Epidermal melanocyte (primary cell): ENCODE data around the gene PARD3.

Experiments
- DNase-seq: peaks from one replicate; pipeline ENCODE4 v3.0.0; 2011; ENCODE audit warnings: low spot score; ENCODE audit not compliant: insufficient read length

Gene PARD3

DNA sequence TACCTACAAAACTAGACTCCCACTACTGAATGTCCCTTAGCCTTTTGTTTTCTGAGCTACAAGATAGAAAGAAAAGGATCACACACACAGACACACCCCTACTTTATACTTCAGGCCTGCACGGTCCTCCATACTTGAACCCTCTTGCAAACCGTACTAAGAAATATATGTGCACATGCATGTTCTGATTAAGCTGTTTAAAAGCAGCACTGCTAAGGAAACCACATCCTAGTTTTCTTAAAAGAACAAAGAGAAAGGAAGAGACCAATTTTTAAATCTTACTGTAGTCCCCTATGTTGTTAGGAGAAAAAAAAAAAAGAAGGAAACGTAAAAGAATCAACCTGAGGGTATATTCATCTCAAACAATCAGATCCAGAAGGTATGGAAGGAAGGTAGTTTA lies 501.2 kb downstream of the PARD3 start:
- no peak for DNase-seq

DNA sequence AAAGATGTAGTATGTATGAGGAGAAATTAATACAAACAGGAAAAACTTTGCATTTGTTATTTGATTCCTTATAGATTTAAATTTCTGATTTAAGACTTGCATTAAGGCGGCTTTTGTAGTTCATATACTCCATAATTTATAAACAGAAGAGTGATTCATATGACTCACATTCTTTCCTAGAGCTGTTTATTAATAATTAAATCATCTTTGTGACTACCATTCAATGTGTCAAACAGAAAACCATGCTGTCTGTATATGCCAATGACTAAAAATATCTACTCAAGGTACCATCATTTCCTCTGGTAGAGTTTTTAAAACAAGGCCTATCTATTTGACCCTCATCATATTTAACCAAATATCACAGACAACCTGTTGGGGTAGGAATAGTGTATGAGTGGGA lies 501.7 kb downstream of the PARD3 start:
- DNase-seq, result no peak

DNA sequence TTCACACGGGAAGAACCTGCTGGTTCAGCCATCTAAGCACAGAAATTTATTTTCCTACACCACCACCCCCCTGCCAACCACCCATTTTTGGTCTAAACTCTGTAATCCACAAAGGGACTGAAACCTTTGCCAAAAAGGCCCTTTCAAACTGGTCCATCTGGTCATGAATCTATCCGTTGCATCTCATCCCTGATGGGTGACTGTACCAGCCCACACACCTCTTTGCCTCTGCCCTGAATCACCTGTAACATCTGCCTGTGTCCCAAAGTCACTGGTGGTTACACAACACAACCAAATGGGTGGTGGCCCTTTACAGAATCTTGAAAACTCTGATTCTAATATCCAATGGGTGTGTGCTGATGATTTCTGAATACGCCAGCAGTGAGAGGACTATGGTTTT lies 503.4 kb downstream of the PARD3 start:
- DNase-seq, result no peak

DNA sequence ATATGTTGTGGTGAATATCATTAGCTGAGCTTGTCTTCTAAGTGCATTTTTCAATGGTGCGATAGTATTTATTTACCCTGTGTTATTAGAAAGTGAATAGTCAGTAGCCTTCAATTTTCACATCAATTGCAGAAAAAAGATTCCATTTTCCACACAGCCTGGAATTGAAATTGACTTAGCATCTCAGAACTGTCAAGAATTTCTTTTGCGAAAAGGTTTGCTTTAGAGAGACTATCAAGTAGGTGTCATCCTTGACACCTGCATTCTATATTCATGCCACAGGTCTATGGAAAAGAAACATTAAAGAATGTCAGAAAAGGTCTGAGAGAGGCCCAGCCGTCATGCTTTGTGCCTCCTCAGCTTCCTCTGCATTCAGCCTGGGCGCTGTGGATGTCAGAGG lies 504.9 kb downstream of the PARD3 start:
- no peak for DNase-seq

DNA sequence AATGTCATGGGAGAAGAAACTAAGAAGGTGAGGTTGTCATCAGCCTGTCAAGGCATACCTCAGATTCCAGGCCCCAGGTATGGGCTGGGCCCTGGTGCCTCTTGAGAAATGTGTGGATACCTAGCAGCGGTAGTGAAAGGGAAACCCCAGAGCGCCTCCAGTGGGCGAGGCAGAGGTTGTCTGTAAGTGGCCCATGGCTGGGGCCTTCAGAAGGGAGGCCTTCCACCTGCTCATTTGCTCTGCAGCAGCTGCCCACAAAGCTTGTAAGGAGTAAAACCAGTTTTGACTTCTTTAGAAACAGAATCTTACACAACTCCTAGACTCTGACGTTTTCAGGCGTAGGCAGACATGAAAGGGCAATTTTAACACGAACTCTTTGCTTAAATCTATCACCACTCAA lies 509.9 kb downstream of the PARD3 start:
- no peak for DNase-seq

DNA sequence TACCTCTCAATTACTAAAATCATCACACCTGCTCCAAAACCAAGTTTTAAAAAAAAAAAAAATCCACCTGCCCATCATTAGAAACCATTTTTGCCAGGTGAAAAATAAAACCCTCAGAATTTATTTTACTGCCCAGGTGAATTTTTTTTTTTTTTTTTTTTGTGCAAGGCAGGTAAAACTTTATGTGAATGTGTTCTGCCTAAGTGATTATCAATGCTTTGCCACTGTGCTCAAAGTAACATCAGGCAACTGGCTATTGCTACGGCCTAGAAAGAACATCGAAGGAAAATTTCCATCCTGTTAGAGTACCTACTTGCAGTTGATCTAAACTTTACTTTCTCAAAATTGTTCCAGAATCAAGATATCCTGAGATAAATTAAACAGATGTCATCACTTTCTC lies 512.1 kb downstream of the PARD3 start:
- DNase-seq, result no peak

DNA sequence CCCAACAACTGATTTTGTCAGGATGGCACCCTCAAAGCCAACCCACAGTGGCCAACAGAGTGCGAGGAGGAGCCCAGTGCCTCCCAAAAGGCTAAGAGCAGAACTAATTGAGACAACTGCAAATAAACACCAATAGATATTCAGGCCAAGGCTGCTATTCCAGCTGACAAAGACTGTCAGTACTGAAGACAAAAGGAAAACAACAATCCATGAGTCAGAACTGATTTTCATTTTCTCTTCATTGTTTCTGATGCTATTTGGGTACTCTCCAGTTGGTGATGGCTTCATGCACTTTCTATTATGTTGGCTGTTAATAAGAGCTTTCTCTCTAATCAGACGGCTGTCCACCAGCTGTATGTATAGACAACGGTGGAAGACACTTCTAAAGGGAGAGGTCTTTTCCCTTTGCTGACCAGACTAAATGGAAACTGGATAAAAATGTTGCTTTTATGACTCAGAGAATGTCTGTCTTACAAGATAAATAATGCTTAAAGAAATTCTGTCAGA lies 515.9 kb downstream of the PARD3 start:
- no peak for DNase-seq

DNA sequence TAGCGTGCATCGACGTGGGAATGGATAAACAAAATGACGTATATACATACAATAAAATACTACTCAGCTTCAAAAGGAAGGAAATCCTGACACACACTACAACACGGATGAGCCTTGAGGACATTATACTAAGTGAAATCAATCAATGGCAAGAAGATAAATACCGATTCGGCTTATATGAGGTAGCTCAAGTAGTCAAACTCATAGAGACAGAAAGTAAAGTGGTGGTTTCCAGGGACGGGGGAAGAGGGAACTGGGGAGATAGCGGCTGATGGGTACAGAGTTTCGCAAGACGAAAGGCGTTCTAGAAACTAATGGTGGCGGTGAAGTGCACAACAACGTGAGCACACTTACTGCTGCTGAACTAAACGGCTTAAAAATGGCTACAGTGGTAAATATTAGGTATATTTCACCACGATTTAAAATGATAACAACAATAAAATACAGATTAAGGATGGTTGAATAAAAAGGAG lies 516.7 kb downstream of the PARD3 start:
- no peak for DNase-seq

DNA sequence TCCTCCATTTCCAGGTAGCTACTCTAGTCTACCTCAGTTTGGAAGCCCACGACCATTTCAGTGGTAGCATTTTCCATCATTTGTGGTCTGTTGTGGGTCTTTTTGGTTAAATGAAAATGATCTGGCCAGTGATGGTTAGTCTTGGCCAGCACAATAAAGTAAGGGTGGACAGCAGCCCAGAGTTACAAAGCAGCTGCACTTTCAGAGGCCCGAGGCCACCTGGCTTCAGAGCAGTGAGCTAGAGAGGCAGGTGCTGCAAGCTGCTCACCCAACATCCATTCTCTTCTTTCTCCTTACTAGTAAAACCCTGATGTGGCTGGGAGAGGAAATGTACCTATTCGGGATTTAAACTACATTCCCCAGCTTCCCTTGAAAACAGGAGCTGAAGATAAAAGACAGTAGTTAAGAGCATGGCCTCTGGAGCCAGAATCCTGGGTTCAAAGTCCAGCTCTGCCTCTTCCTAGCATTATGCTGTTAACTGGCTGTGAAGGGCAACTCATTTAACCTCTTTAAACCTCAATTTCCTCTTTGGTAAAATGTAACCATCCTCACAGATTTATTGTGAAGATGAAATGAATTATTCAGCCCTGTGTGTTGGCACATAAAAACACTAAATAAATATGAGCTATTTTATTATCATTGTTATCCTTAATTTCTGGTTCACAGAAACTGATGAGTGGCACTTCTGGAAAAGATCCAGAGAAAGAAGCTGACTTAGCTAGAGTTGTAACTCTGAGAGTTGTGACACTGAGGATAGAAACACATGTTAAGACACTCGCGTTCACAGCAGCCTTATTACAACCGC lies 517.4 kb downstream of the PARD3 start:
- no peak for DNase-seq

DNA sequence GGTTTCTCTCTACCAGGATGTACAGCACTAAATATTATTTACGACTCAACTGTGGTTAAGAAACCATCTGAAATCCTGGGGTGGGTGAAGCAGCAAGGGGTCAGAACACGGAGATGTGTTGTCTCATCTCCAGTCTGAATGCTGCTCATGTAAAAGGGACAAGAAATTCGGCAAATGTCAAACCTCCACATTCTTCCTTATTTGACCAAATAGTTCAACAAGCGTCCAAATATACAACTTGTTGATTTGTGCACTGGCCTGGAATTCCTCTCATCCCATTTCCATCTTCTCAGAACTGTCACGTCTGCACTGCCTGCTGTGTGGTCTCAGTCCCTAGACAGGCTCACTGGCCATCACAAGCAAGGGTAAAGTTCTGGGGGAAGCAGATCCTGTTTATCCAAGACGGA lies 520.0 kb downstream of the PARD3 start:
- no peak for DNase-seq

DNA sequence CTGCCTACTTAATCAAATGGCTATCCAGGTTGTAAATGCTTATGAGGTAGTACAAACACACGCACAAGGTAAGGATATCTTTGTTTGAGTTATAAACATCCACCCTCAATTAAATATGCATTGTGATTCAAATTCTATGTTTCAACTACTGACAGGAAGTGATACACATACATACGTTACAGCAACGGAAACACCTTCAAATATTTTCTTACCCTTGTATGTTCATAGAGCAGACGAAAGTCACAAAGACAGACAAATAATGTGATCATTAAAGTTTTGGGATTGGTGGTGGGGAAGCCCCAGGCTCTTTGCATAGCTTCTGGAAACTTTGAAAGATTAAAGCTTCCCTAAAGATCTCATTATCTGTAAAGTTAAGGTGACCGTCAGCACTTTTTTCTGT lies 521.0 kb downstream of the PARD3 start:
- no peak for DNase-seq

DNA sequence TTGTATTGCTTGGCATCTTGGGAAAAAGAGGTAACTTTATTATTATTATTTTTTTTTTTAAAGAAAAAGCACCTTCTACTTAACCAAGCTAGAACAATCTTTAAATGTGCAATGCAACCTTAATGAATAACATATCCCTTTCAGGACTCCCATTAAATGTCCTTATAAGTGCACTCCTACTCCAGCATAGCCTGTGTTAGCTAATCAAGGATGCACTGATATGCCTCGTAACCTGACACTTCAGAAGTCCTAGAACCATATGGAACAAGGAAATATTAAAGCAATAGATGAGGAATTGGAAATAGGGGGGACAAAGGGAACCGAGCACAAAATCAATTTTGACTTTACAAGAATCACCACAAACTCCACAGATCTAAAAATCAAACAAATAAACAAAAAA lies 522.4 kb downstream of the PARD3 start:
- no peak for DNase-seq

DNA sequence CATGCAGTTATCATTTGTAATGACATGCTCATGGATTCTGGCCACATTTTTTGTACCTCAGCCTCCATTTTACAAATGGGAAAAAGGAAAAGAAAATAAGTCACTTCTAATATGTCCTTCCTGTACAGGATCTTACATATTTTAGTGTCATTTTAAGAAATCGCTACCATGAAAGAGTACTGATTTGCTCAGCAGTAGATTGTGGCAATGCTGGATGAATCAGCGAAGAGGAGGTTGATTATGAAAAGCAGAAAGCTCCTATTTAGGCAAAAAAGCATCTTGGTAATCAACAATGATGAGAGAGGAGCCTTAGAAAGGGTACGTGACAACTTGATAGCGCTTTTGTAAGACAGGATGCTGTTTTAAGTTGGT lies 522.9 kb downstream of the PARD3 start:
- no peak for DNase-seq

DNA sequence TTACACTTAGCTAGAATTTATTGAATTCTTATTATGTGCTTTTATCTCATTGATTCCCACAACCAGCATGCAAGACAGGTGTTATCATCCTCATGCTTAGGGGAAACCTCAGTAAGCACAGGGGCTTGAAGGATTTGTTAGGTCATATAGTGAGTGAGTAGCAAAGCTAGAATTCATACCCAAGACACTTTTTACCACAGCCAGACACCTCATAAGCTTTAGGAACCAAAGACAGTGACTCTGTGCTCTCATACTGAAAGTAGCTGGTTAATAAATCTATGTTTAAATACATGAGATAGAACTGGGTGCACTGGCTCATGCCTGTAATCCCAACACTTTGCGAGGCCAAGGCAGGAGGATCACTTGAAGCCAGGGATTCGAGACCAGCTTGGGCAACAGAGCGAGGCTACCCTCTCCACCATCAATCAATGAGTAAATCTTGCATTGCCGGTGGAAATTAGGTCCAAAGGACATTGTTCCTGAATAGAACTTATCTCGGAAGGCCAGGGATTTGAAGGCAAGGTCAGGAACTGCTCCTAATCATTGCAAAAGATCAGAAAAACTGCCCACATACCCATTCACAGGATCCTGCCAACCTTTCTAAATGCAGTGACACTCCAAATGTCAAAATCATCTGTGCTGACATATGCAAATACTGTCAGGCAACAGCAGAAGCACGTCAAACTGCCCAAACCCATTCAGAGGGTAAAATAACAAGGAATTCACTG lies 523.5 kb downstream of the PARD3 start:
- DNase-seq, result no peak

DNA sequence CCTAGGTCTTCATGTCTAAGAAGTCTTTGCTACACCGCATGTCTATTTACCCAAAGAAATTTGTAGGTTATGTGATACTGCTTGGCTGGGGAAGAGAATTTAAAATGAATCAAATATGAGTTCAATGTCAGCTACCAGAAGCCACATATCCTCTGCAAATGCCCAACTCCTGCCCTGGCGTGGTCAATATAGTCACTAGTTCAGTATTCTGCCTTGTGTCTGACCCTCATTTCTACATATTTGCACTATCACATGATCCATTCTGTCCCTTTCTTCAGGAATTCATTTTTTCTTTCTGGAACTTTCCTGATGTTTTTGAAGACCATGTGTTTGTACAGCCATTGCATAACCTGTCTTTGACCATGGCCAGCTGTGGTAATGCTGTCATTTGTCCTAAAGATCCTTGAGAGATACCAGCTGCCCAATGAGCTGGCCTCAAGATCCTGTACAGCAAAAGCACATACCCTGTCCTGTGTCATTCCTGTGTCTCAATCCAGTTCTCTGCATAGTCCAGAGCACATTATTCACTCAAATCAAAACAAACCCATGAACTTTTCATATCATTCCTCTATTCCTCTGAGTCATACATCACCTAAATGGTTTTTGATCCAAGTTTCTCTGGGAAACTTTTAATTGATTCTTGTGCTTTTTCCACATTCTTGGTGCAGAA lies 524.5 kb downstream of the PARD3 start:
- no peak for DNase-seq

DNA sequence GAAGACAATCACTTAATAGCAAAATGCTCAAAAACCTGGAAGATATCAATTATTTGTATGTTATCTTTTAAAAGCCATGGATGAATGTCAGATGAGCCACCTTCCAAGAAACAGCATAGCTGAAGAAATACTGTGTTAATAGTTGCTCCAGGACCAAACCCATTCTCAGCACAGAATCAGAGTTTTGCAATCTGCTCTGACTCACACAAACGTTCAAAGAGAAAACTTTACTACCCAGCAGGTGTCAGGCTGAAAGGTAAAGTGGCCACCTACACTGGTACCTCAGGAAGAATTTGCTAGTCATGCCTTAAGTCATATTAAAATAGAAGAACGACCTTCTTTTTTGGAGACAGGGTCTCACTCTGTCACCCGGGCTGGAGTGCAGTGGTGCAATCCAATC lies 526.5 kb downstream of the PARD3 start:
- DNase-seq, result no peak

DNA sequence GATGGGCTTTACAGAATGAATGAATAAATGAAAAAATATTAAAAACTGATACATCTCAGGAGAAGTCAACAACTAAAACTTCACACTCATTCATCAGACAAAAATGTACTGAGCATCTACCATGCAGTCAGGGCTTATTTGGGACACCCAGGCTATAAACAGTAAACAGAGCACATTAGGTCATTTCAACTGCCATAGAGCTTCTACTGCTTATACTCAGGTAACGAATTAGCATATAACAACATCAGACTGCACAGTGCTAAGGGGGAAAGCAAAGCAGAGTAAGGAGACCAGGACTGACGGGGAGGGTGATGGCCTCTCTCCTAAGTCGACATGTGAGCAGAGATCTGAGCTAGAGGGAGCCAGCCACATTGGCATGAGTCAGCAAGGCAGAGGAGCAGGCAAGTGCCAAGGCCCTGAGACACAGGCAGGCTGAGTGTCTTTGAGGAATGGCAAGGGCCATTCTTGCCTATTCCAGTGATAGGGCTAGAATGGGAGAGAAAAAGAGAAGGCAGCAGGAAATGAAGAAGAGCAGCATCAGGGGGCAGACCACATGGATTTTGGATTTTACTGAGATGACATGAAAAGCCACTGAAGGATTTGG lies 528.9 kb downstream of the PARD3 start:
- no peak for DNase-seq

DNA sequence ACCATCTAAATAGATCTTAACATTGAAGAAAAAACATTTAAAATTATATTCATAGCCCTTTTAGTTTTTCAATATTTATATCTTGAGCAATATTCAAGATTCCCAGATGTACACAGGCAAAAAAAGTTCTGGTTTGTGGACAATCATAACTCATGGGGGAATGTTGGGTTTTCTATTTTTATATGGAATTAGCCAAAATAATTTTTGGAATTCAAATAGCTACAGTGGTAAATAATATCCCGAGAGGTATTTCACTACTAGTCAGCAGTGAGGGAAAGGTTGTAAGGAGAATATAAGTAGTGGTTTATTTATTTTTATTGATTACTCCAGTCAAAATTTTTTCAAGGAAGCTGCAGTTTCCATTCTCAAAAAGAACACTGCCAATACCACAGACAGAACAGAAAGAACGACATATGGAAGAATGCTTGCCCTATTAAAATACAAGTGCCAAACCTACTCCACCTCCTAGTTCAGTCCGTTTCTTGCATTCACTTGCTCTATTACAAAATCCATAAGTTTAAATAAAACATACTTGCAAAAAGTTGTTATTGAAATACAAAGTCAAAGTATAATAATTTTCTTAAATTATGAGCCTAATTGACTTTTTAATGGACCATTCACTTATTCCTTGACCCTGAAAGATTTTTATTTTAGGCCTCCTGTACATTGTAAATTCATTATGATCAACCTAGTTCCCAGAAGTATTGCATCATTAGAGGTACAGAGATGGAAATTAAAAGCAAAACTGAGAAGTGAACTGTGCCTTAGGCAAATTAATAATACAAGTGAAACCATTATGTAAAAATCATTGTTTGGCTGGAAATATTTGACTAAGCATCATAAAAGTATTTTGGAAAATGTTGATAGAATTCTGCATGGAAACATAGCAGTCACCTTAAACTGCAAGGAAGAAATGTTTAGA lies 533.2 kb downstream of the PARD3 start:
- DNase-seq, result no peak

DNA sequence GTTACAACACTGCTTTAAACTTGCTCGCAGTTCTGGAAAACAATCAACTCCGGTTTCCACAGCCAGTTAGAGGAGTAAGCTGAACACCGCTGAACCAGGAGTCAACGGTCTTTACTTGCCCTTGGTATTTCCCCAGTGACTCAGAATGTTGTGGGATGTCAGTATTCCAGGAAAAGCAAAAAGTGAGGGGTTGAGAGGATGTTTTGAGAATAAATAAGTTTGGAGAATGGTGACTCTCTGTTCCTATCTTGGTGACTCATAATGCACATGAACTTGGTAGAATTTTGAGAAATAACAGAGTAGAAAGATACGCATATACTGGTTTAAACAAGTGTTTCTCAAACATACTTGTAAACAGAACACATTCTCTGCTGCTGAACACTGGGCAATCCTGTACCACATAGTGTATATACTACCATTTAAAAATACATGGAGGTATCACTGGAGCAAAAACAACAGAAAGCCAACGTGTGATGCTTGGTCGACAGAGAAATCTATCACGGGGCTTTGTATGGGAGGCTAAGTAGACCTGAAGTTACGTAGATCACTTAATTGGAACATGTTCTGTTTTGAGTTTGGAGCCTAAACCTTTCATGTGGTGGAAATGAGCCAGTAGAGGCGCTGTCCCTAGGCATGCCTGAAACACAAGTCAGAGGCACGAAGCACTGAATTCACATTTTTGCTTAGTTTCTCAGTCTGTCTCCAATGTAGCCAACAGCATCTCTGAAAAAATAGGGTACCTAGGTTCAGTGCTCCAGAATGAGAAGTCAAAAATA lies 534.3 kb downstream of the PARD3 start:
- no peak for DNase-seq

DNA sequence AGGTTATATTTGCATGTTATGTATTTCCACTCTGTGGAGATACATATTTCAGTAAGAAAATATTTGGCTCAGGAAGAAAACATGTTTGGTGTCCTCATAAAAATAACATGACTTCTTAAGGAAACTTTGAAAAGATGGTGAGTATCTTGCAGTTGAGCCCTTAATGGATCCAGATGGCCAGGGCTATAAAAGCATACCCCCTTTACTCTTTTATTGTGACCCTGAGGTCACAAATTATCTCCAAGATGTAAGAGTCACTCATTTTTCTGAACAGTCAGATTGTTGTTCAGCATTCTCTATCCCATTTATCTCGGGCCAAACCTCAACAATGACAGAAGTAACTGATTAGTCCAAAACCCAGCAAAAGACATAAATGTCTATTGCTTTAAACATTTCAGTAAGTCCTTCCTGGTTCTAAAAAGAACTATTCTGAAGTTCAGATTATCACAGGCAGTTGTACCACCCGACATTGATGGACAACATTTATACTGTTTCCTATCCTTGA lies 539.4 kb downstream of the PARD3 start:
- DNase-seq, result no peak
